Uterus (tissue), 4 donors: Measurements from ENCODE around the gene KPNA3. TPM values are rescaled to one million over a fixed set of nuclear protein-coding genes. Genes with fewer than 3 reads are reported as not detected.

Experiments
- DNase-seq, 2 donors: peaks; one replicate each; pipeline ENCODE4 v3.0.0-alpha.2; 2019 to 2020
- H3K27ac ChIP-seq, 2 donors: fragments of 200-600 bp; sonication (generic); 1 replicate in 1 of 2; 2 replicates in 1 of 2; pipeline ENCODE4 v1.5.1; 2016 to 2018
- H3K27me3 ChIP-seq, 2 donors: fragments of 200-600 bp; sonication (generic); one replicate each; pipeline ENCODE4 v1.5.1; 2018 to 2019; ENCODE audit warnings: control low read depth in 1 of 2
- H3K36me3 ChIP-seq, 2 donors: fragments of 200-600 bp; sonication (generic); one replicate each; pipeline ENCODE4 v1.5.1; 2019; ENCODE audit warnings: control low read depth in 1 of 2
- H3K4me1 ChIP-seq, 2 donors: fragments of 200-600 bp; sonication (generic); one replicate each; pipeline ENCODE4 v1.5.1; 2018 to 2019; ENCODE audit warnings: control low read depth in 1 of 2
- H3K4me3 ChIP-seq, 2 donors: fragments of 200-600 bp; sonication (generic); 1 replicate in 1 of 2; 2 replicates in 1 of 2; pipeline ENCODE4 v1.5.1; 2018 to 2019; ENCODE audit warnings: mild to moderate bottlenecking in 1 of 2
- H3K9me3 ChIP-seq, 2 donors: fragments of 200-600 bp; sonication (generic); one replicate each; pipeline ENCODE4 v1.5.1; 2019; ENCODE audit warnings: control low read depth in 1 of 2
- POLR2A ChIP-seq, 2 donors: fragments of 450-650 bp; IDR thresholded peaks; one replicate each; pipeline ENCODE4 v1.6.1; 2016; ENCODE audit warnings: antibody characterized with exemption in 2 of 2, mild to moderate bottlenecking in 1 of 2, moderate library complexity in 1 of 2
- intact Hi-C: fragments of 100-400 bp; cut with DNase I; formaldehyde crosslinking; loops from one replicate; pipeline ENCODE4 v1.15.1; 2023; ENCODE audit warnings: low total_unique reads
- total RNA-seq, 4 donors: library from RNA; depleted of rRNA in 3 of 4; stranded (reverse); fragments of >200 nt in 3 of 4; gene quantifications; one replicate each; pipeline versions ENCODE4 v1.1.0 to v1.2.4, GENCODE V29; 2014 to 2023
- TF ChIP-seq, protein P1 (sequence below), 4 experiments: fragments of 200-600 bp in 2 of 4; fragments of 450-650 bp in 2 of 4; sonication (generic) in 2 of 4; IDR thresholded peaks; one replicate each; pipeline ENCODE4 v1.5.1; 2016 to 2019; ENCODE audit warnings: antibody characterized with exemption in 4 of 4, mild to moderate bottlenecking in 2 of 4, moderate library complexity in 1 of 4
- donor health status: DM: yes; HTN: yes; CAD: no.

Gene KPNA3
- total RNA-seq, 4 donors from 2014 or later: 9.1 to 49.2 (median 30.3) TPM

DNA sequence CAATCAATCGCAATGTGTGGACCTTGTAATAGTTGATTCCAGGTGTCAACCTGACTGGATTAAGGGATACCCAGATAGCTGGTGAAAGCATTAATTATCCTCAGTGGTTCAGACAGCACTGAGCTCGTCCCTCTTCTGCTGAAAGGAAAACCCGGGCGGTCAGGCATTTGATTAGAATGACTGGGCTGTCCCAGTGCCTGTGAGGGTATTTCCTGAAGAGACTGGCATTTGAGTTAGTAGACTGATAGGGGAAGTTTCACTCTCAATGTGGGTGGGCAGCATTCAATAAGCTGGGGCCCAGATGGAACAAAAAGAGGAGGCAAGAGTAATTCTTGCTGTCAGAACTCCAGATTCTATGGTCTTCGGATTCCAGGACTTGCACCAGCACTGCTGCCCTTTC, 31.9 kb downstream of the KPNA3 start:
- no peak overlapping the region for H3K27ac ChIP-seq
- TF ChIP-seq, protein P1, sequence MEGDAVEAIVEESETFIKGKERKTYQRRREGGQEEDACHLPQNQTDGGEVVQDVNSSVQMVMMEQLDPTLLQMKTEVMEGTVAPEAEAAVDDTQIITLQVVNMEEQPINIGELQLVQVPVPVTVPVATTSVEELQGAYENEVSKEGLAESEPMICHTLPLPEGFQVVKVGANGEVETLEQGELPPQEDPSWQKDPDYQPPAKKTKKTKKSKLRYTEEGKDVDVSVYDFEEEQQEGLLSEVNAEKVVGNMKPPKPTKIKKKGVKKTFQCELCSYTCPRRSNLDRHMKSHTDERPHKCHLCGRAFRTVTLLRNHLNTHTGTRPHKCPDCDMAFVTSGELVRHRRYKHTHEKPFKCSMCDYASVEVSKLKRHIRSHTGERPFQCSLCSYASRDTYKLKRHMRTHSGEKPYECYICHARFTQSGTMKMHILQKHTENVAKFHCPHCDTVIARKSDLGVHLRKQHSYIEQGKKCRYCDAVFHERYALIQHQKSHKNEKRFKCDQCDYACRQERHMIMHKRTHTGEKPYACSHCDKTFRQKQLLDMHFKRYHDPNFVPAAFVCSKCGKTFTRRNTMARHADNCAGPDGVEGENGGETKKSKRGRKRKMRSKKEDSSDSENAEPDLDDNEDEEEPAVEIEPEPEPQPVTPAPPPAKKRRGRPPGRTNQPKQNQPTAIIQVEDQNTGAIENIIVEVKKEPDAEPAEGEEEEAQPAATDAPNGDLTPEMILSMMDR (IDR thresholded peaks at IDR 0.05): no peak
- no peak for TF ChIP-seq POLR2A (IDR thresholded peaks at IDR 0.05)
- H3K27me3 ChIP-seq: no peaks in the 10 kb centered on the region
- no peaks in the 10 kb centered on the region for H3K9me3 ChIP-seq
- DNase-seq: no peak
- no peaks in the 10 kb centered on the region for H3K4me1 ChIP-seq
- H3K4me3 ChIP-seq: no peak overlapping the region
- no peaks in the 10 kb centered on the region for H3K36me3 ChIP-seq
- intact Hi-C loops: no loop called here

- H3K4me3 ChIP-seq: no peak overlapping the region
- no peaks in the 10 kb centered on the region for H3K36me3 ChIP-seq
- H3K27ac ChIP-seq: no peak overlapping the region
- no peak for TF ChIP-seq POLR2A (IDR thresholded peaks at IDR 0.05)
- TF ChIP-seq, protein P1 (IDR thresholded peaks at IDR 0.05): no peak
- intact Hi-C loops: no loop called here
- no peaks in the 10 kb centered on the region for H3K4me1 ChIP-seq
- DNase-seq: no peak
- H3K9me3 ChIP-seq: no peaks in the 10 kb centered on the region
- no peaks in the 10 kb centered on the region for H3K27me3 ChIP-seq
Observed at GRCh38 chr13:49759503-49759902, 33.0 kb downstream of the KPNA3 start.

GRCh38 chr13:49756263-49756662, 36.2 kb downstream of the KPNA3 start:
- intact Hi-C loops: no loop called here
- Histone ChIP-seq H3K4me3 (no peak overlapping the region), H3K27me3 (no peaks in the 10 kb centered on the region), H3K4me1 (no peaks in the 10 kb centered on the region), H3K27ac (no peak overlapping the region), H3K36me3 (no peaks in the 10 kb centered on the region), H3K9me3 (no peaks in the 10 kb centered on the region)
- no peak for DNase-seq
- TF ChIP-seq, protein P1 (IDR thresholded peaks at IDR 0.05): no peak

- no peak for DNase-seq
- Histone ChIP-seq H3K27ac (no peak overlapping the region), H3K27me3 (no peaks in the 10 kb centered on the region), H3K36me3 (no peaks in the 10 kb centered on the region), H3K4me3 (no peak overlapping the region), H3K4me1 (no peaks in the 10 kb centered on the region), H3K9me3 (no peaks in the 10 kb centered on the region)
- TF ChIP-seq, protein P1 (IDR thresholded peaks at IDR 0.05): no peak
- TF ChIP-seq POLR2A (IDR thresholded peaks at IDR 0.05): no peak
- intact Hi-C loops: no loop called here
Observed at GRCh38 chr13:49754146-49754545, 38.3 kb downstream of the KPNA3 start.

DNA sequence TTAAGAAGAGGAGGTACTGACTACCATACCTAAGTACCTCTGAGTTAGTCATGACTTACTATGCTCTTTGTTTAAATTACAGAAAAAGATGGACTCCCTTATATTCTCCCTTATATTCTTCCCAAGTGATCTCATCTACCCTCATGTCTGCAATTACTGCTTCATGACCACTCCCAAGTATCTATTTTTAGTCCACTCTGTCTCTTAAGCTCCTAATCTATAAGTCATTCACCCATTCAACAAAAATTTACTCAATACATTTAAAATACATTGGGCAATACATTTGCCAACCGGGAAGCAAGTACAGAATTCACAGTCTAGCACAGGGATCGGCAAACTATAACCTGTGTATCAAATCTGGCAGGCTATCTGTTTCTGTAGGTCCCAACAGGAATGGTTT, 42.6 kb downstream of the KPNA3 start:
- no peaks in the 10 kb centered on the region for H3K27me3 ChIP-seq
- H3K9me3 ChIP-seq: no peaks in the 10 kb centered on the region
- TF ChIP-seq POLR2A (IDR thresholded peaks at IDR 0.05): no peak
- TF ChIP-seq, protein P1 (IDR thresholded peaks at IDR 0.05): no peak
- intact Hi-C loops: no loop called here
- H3K4me3 ChIP-seq: no peak overlapping the region
- no peak for DNase-seq
- H3K4me1 ChIP-seq: no peaks in the 10 kb centered on the region
- no peak overlapping the region for H3K27ac ChIP-seq
- no peaks in the 10 kb centered on the region for H3K36me3 ChIP-seq
